Measurements from ENCODE around the gene OBP2A. TPM values are rescaled to one million over a fixed set of nuclear protein-coding genes. Genes with fewer than 3 reads are reported as not detected.

The OBP2A gene
- polyA plus RNA-seq, 1 donor (not counting 4 experiments of a cell fraction or from before 2014, with no cell fraction given), result not detected

- Histone ChIP-seq H3K79me2 (ENCODE audit: control insufficient read depth, insufficient read depth, low read length) (no peaks in the 10 kb centered on the region), H3K4me1 (ENCODE audit: control insufficient read depth, extremely low read depth, insufficient read depth, low read length) (peaks cover 9% of the 10 kb centered on the region), H4K20me1 (ENCODE audit: control insufficient read depth, extremely low read depth, insufficient read depth, low read length) (no peaks in the 10 kb centered on the region), H3K9me1 (ENCODE audit: control insufficient read depth, extremely low read depth, insufficient read depth, low read length) (no peaks in the 10 kb centered on the region), H2AFZ (ENCODE audit: control insufficient read depth, low read length) (no peak overlapping the region), H3K4me2 (ENCODE audit: control insufficient read depth, extremely low read depth, insufficient read depth, low read depth, low read length) (no peak overlapping the region), H3K27me3 (ENCODE audit: control insufficient read depth, extremely low read depth, insufficient read depth, low read length) (peaks cover 4% of the 10 kb centered on the region), H3K4me3 (ENCODE audit: control insufficient read depth in 2 of 3, extremely low read depth in 1 of 3, insufficient read depth in 2 of 3, low read depth in 1 of 3, low read length in 3 of 3) (no peak overlapping the region), H3K9ac (ENCODE audit: control insufficient read depth, extremely low read depth, insufficient read depth, low read length) (no peak overlapping the region), H3K36me3 (ENCODE audit: control insufficient read depth in 2 of 2, extremely low read depth in 1 of 2, insufficient read depth in 2 of 2, low read length in 2 of 2) (no peaks in the 10 kb centered on the region), H3K9me3 (ENCODE audit: control insufficient read depth, low read depth, low read length) (no peaks in the 10 kb centered on the region), H3K27ac (ENCODE audit: control insufficient read depth, insufficient read depth, low read length) (no peak overlapping the region)
- TF ChIP-seq CTCF (optimal IDR thresholded peaks at IDR 0.05 in 1 of 3, IDR thresholded peaks at IDR 0.05 in 1 of 3, conservative IDR thresholded peaks at IDR 0.05 in 1 of 3; ENCODE audit: extremely low read depth in 1 of 3, insufficient read depth in 2 of 3, low read length in 3 of 3) (no peak), EZH2 (IDR thresholded peaks at IDR 0.05; ENCODE audit: low read length) (no peak)
- FAIRE-seq, result no peak
- no peak for DNase-seq (ENCODE audit: low read depth, low spot score)
- dilution Hi-C loops (cut with MboI; ENCODE audit: extremely low pct_ligation_motif_present, low sequenced_read_pairs), result no loop called here
These were observed 29.6 kb upstream of the OBP2A start for GRCh38 chr9:135516132-135516860.

- Histone ChIP-seq H3K9me1 (ENCODE audit: control insufficient read depth, extremely low read depth, insufficient read depth, low read length) (no peaks in the 10 kb centered on the region), H3K79me2 (ENCODE audit: control insufficient read depth, insufficient read depth, low read length) (no peaks in the 10 kb centered on the region), H3K27me3 (ENCODE audit: control insufficient read depth, extremely low read depth, insufficient read depth, low read length) (peaks cover 4% of the 10 kb centered on the region), H3K9ac (ENCODE audit: control insufficient read depth, extremely low read depth, insufficient read depth, low read length) (no peak overlapping the region), H3K4me2 (ENCODE audit: control insufficient read depth, extremely low read depth, insufficient read depth, low read depth, low read length) (no peak overlapping the region), H2AFZ (ENCODE audit: control insufficient read depth, low read length) (no peak overlapping the region), H3K36me3 (ENCODE audit: control insufficient read depth in 2 of 2, extremely low read depth in 1 of 2, insufficient read depth in 2 of 2, low read length in 2 of 2) (no peaks in the 10 kb centered on the region), H3K4me1 (ENCODE audit: control insufficient read depth, extremely low read depth, insufficient read depth, low read length) (peaks cover 2% of the 10 kb centered on the region), H3K9me3 (ENCODE audit: control insufficient read depth, low read depth, low read length) (no peaks in the 10 kb centered on the region), H3K4me3 (ENCODE audit: control insufficient read depth in 2 of 3, extremely low read depth in 1 of 3, insufficient read depth in 2 of 3, low read depth in 1 of 3, low read length in 3 of 3) (no peak overlapping the region), H4K20me1 (ENCODE audit: control insufficient read depth, extremely low read depth, insufficient read depth, low read length) (no peaks in the 10 kb centered on the region), H3K27ac (ENCODE audit: control insufficient read depth, insufficient read depth, low read length) (no peak overlapping the region)
- DNase-seq (ENCODE audit: low read depth, low spot score) (no peak), FAIRE-seq (no peak)
- TF ChIP-seq CTCF (optimal IDR thresholded peaks at IDR 0.05 in 1 of 3, IDR thresholded peaks at IDR 0.05 in 1 of 3, conservative IDR thresholded peaks at IDR 0.05 in 1 of 3; ENCODE audit: extremely low read depth in 1 of 3, insufficient read depth in 2 of 3, low read length in 3 of 3) (no peak), EZH2 (IDR thresholded peaks at IDR 0.05; ENCODE audit: low read length) (no peak)
- dilution Hi-C loops (cut with MboI; ENCODE audit: extremely low pct_ligation_motif_present, low sequenced_read_pairs), result no loop called here
These were observed 28.5 kb upstream of the OBP2A start for GRCh38 chr9:135517407-135517822.
